HG03575 (cell line): ENCODE measurements around the gene LIMS4.
"Not testable (repeated sequence)": the region's sequence is repeated elsewhere in the genome, so short reads cannot be mapped to it uniquely, and the experiment has no call there.

Experiments used
- ATAC-seq: cut with Tn5 transposase; IDR thresholded peaks from one replicate; pipeline ENCODE4 v1.9.1; 2021; ENCODE audit not compliant: unreplicated experiment, insufficient number of reproducible peaks, low FRiP score; ENCODE audit errors: extremely low read depth

Gene LIMS4

GRCh38 chr2:110456291-110457213 is 16.1 kb downstream of the LIMS4 start:
- not testable (repeated sequence) for ATAC-seq

DNA sequence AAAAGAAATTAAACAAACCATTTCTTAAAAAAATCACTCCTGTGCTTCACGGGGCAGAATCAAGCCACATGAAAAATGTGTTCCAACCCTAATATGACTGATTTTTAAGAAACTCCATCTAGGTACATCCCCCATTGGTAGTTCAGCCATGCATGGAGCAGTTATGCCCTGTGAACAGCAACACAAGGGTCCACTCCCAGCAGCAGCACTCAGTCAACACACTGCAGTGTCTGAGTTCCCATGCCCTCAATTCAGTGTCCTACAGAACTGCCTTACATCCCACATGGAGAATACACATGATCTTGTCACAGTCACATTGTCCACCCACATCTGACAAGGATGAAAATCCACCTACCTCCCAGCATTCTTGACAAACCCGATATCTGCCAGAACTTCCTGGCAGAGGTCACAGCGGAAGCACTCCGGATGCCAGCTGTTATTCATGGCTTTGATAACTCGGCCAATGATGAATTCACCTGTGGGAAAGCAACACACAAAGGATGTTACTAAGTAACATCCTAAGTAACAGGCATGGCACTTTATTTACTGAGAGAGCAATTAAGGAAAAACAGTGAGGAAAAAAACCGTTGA is 17.4 kb downstream of the LIMS4 start:
- not testable (repeated sequence) for ATAC-seq

DNA sequence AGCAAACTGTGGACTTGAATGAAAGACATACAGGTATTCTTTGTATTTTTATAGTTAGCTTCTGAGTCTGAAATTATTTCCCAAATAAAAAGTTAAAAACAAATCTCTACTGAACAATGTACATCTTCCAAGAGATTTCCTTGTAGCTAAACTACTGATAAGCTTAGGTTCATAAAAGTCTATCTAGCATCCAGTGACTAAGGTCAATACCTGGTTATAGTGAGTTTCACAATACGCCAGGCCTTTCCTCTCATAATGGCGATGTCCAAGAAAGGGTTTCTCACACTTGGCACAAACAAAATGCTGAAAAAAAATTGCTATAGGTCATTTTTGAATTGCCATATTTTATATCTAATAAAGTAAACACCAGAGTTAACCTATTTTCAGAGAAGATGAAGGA is 21.7 kb downstream of the LIMS4 start:
- ATAC-seq = not testable (repeated sequence)

GRCh38 chr2:110449127-110449947 is 23.3 kb downstream of the LIMS4 start:
- ATAC-seq = not testable (repeated sequence)

GRCh38 chr2:110446644-110447043 is 26.0 kb downstream of the LIMS4 start:
- ATAC-seq = not testable (repeated sequence)

DNA sequence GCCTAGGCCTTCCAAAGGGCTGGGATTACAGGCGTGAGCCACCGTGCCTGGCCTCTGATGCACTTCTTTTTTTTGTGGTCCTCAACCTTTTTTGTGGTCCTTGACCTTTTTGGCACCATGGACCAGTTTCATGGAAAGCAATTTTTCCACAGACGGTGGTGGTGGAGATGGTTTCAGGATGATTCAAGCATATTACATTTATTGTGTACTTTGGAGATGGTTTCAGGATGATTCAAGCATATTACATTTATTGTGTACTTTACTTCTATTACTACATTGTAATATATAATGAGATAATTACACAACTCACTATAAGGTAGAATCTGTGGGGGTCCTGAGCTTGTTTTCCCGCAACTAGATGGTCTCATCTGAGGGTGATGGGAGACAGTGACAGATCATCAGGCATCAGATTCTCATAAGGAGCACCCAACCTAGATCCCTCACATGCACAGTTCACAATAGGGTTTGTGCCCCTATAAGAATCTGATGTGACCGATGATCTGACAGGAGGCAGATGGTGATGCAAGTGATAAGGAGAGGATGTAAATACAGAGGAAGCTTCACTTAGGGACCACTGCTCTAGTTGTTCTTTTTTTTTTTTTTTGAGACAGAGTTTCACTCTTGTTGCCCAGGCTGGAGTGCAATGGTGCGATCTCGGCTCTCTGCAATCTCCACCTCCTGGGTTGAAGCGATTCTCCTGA is 29.2 kb downstream of the LIMS4 start:
- ATAC-seq = not testable (repeated sequence)

GRCh38 chr2:110441905-110442304 is 30.7 kb downstream of the LIMS4 start:
- ATAC-seq = not testable (repeated sequence)

DNA sequence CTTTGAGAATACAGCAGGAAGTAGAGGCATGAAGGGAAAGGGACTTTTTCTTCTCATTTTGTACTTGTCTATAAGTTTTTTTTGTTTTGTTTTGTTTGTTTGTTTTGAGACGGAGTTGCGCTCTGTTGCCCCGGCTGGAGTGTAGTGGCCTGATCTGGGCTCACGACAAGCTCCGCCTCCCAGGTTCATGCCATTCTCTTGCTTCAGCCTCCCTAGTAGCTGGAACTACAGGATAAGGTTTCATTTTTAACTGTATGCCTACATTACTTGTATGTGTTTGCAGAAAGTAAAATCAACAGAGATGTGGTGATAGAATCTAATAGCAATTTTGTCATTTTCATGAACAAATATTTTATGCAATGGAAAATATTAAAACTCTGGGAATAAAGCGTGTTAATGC is 38.1 kb downstream of the LIMS4 start:
- not testable (repeated sequence) for ATAC-seq

- not testable (repeated sequence) for ATAC-seq
These were observed 46.9 kb downstream of the LIMS4 start for GRCh38 chr2:110425725-110426124.

- not testable (repeated sequence) for ATAC-seq
These were observed 48.2 kb downstream of the LIMS4 start for GRCh38 chr2:110424421-110424820.

DNA sequence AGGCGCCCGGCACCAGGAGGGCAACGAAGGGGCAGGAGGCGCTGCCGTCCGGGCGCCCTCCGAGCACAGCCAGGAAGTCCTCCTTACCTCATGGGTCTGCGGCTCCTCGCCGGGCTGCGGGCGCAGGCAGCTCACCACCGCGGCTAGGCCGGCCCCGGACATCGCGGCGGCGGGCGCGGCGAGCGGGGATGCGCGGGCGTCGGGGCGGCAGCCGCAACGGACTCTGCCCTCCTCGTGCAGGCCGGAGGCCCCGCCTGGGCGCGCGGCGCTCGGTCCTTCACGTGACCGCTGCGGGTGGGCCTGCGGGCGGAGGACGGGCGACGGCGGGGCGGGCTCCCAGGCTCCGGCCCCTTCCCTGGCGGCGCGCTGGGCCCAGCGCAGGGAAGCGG is 49.0 kb downstream of the LIMS4 start:
- not testable (repeated sequence) for ATAC-seq

DNA sequence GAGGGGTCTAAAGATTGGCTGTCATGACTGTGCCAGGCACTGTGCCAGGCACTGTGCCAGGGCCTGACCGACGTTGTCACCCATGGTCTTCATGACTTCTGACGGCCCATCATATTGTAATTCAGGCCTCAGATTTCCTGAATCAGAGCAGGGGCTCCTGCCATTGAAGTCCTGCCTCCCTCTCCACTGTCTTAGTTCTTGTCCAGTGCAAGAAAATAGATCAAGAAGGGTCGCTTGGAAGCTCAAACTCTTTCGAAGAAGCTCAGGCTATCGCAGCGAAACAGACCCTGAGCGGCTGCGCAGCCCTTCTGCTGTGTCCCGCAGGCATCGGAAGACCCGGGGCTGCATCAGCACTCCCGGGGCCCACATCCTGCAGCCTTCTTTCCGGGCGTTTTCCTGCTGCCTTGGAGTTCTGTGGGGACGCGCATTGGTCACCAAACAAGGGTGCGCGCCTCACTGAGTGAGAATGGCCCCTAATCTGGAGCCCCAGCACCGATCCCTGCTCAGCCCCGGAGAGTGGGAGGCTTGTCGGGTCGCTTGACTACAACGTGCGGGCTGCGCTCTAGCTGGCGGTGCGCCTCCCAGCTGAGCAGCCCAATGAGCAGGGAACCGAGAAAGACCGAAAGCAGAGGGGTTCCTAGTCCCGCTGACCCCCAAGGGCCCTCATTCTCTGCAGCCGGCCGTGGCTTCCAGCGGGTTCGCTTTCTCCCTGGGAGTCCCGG is 49.6 kb downstream of the LIMS4 start:
- not testable (repeated sequence) for ATAC-seq

DNA sequence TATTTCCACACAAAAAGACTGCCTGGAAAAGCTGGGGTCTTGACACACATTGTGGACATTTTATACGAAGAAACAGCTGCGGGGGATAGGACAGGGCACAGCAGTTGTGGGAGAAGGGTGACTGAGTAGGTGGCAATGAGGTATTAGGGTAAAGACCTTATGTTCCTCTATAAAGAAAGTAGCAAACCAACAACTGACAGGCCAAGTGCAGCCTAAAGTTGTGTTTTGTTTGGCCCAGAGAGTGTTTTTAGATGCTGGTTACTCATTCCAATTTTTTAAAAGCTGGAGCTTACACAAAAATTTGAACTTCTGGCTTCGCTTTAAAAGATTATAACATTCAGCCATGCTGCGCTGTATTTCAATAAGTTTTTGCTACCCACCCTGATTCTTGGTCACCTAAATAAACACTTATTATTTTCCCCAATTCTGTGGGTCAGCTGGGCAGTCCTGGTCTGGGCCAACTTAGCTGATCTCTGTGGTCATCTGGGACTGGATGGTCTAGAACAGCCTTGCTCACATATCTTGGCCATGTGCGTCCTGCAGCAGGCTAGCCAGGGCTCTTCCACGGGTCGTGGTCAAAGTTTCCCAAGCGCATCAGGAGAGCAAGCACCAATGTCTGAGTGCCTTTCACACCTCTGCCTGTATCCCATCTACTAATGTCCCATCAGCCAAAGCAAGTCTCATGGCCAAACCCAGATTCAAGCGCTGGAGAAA is 51.8 kb downstream of the LIMS4 start:
- ATAC-seq = not testable (repeated sequence)

DNA sequence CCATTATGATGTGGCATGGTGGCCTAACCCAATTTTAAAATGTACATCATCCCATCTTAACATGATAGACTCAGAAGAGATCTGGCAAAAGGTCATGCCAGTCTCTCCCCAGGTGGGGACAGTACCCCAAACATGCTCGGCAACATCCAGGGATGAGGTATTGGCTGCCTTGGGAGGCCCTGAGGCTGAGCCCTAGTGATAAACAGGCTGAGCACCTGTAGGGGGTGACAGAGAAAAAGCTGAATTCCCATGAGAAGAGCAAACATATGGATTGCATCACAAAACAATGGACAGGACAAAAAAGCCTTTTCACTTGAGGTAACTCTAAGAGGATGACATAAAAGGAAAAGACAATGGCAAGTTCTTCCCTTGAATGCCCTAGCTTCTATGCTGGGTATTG is 65.5 kb downstream of the LIMS4 start:
- not testable (repeated sequence) for ATAC-seq

DNA sequence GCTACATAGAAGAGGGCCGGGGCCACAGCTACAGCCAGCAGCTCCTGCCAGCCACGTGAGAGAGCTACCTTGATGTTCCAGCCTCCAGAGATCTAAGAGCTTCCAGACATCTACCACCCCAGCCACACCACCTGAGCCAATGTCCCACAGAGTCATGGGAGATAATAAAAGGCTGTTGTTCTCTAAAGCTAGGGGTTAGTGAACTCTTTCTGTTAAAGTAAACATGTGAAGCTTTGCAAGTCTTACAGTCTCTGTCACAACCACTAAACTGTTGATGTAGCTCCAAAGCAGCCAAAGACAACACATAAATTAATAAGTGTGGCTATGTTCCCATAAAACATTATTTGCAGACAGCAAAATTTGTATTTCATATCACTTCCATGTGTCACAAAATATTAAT is 67.6 kb downstream of the LIMS4 start:
- not testable (repeated sequence) for ATAC-seq

DNA sequence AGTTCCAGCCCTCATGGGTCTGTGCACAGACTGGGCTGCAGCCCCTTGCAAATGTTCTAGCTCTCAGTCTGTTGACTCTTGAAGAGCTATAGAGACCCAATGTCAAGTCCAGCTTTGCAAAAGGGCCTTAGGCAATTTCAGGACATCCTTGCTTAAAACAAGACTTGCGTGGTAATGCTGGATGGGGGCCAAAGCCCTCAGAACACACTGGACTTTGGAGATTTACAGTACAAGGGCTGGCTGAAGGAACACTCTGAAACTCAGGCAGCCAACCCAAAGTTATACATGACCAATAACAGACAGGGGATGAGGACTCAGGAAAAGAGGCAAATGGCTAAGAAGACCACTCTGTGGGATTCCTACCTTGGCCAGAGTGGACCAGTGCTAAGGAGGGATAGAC is 68.4 kb downstream of the LIMS4 start:
- ATAC-seq = not testable (repeated sequence)

GRCh38 chr2:110401001-110401618 is 71.5 kb downstream of the LIMS4 start:
- not testable (repeated sequence) for ATAC-seq
